Right ventricle myocardium inferior (tissue), 1 donor: Measurements from ENCODE around the gene NOTO. TPM values are rescaled to one million over a fixed set of nuclear protein-coding genes. Genes with fewer than 3 reads are reported as not detected.
"Not testable (repeated sequence)": the region's sequence is repeated elsewhere in the genome, so short reads cannot be mapped to it uniquely, and the experiment has no call there.

Source experiments
- ATAC-seq: fragments of 200-7000 bp; cut with Tn5 transposase; one replicate; pipeline ENCODE4 v1.9.1; 2020; ENCODE audit warnings: mild to moderate bottlenecking, moderate library complexity
- DNase-seq: peaks from one replicate; pipeline ENCODE4 v3.0.0; 2021; ENCODE audit errors: missing footprints
- intact Hi-C: fragments of 100-400 bp; cut with DNase I; formaldehyde crosslinking; loops from one replicate; pipeline ENCODE4 v1.11.0; 2022
- total RNA-seq: library from RNA; stranded (reverse); fragmentation: NEBNext Ultra II Directional; extraction: Animal tissue kit (Norgen Biotek cat#: 25700); gene quantifications from one replicate; pipeline ENCODE4 v1.2.1, GENCODE V29; 2021
- donor health status: DM: no; HTN: yes; CAD: no; lungs with severe emphysema.

The NOTO gene
- total RNA-seq, 1 donor from 2014 or later = not detected

DNA sequence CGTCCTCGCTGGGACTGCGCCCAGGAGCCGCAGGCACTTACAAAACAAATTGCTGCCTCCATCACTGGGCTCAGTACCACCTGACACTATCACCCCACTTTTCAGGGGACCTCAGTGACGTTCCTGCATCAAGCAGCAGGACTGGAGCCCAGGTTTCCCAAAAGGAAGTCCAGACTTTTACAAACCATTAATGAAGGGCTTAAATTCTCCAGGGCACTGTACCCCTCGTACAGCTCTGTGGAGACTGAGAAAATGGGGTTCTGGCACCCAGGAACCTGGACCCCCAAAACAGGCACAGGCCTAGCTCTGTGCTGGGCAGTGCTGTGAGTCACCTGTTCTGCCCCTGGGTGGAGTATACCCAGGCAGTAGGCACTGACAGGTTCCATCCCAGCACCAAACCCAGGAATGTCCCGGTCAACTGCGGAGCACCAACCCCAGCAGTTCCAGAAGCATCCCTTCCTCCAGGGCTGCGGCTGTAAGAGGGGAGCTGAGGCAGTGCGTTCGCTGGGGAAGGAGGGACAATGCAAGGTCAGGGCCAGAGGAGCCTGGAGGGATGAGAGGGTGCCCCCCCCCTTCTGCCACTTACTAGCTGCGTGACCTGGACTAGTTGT, 24.6 kb upstream of the NOTO start:
- intact Hi-C loops = loop anchor here (5.0 kb wide), 3 partner anchors 185 to 405 kb away; no protein-coding TSS in a partner anchor
- ATAC-seq (no peak), DNase-seq (no peak)

GRCh38 chr2:73185965-73186364, 16.4 kb upstream of the NOTO start:
- DNase-seq = no peak
- intact Hi-C loops = no loop called here
- no peak for ATAC-seq

GRCh38 chr2:73187549-73187948, 14.8 kb upstream of the NOTO start:
- intact Hi-C loops = no loop called here
- no peak for ATAC-seq
- no peak for DNase-seq

GRCh38 chr2:73197579-73197978, 4.8 kb upstream of the NOTO start:
- DNase-seq (no peak), ATAC-seq (no peak)
- intact Hi-C loops = no loop called here

- ATAC-seq, intact Hi-C loops, DNase-seq: not testable (repeated sequence)
Observed at GRCh38 chr2:73200281-73200680, 2.1 kb upstream of the NOTO start.

- intact Hi-C loops = no loop called here
- DNase-seq (no peak), ATAC-seq (no peak)
Observed at GRCh38 chr2:73203055-73203681, 794 bp downstream of the NOTO start.

DNA sequence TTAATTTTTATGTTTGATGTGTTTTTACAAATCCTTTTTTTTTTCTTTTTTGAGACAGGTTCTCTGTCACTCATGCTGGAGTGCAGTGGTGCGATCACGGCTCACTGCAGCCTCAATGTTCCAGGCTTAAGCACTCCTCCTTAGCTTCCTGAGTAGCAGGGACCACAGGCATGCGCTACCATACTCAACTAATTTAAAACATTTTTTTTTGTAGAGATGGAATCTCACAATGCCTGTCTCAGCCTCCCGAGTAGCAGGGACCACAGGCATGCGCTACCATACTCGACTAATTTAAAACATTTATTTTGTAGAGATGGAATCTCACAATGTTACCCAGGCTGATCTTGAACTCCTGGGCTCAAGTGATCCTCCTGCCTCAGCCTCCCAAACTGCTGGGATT, 3.2 kb downstream of the NOTO start:
- DNase-seq (no peak), ATAC-seq (no peak)
- intact Hi-C loops = no loop called here

GRCh38 chr2:73208258-73208657, 5.9 kb downstream of the NOTO start:
- ATAC-seq (no peak), DNase-seq (no peak)
- intact Hi-C loops = no loop called here

DNA sequence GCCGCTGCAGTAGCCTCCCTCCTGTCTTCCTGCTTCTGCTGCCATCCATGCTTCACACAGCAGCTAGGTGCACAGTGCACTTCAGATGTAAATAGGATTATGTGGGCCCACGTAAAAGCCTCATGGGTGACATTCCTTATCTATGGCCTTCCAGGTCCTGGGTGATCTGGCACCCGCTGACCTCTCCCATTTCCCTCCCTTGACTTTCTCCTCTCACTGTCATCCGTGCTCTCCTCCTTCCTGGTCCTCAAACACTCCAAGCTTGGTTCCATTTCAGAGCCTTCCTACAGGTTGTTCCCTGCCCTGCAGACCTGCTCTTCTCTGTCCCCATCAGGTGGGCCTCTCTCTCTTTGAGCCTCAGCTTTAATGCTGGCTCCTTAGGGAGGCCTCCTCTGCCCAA, 7.6 kb downstream of the NOTO start:
- intact Hi-C loops = no loop called here
- DNase-seq (no peak), ATAC-seq (no peak)

- intact Hi-C loops = no loop called here
- no peak for DNase-seq
- no peak for ATAC-seq
Observed at GRCh38 chr2:73210696-73211095, 8.3 kb downstream of the NOTO start.

DNA sequence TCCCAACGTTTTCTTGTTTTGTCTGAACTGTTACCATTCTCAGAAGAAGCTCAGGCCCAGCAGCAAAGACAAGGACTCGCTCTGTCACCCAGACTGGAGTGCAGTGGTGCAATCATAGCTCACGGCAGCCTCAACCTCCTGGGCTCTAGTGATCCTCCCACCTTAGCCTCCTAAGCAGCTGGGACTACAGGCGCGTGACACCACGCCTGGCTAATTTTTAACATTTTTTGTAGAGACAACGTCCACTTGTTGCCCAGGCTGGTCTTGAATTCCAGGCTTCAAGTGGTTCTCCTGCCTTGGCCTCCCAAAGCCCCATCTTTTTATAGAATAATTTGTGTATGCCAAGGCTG, 9.7 kb downstream of the NOTO start:
- intact Hi-C loops = no loop called here
- ATAC-seq = no peak
- no peak for DNase-seq

DNA sequence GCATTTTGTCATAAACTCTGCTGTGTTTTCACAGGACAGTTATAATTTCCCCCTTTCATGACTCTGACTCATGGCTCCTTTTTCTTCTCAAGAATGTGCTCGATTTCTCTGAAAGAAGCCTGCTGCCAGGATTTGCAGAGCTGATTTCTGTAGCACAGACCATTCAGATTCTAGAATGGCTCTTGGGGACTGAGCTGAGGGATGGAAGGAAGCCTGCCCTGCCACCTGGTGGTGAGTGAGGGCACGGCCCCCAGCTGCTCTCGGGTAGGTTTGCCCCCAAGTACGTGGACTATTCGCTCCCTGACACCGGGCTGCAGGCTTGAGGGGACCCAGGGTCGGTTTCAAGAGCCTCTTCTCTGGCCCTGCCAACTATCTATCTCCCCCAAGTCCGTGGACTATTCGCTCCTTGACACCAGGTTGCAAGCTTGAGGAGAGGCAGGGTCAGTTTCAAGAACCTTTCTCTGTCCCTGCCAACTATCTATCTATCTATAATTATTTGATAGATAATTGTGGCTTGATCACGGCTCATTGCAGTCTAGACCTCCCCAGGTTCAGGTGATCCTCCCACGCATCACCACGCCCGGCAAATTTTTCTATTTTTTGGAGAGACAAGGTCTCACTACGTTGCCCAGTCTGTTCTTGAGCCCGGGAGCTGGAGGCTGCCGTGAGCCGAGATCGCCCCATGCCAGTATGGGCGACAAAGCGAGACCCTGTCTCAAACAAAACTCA, 10.2 kb downstream of the NOTO start:
- DNase-seq (no peak), ATAC-seq (peak; percentile 73)
- intact Hi-C loops = no loop called here

DNA sequence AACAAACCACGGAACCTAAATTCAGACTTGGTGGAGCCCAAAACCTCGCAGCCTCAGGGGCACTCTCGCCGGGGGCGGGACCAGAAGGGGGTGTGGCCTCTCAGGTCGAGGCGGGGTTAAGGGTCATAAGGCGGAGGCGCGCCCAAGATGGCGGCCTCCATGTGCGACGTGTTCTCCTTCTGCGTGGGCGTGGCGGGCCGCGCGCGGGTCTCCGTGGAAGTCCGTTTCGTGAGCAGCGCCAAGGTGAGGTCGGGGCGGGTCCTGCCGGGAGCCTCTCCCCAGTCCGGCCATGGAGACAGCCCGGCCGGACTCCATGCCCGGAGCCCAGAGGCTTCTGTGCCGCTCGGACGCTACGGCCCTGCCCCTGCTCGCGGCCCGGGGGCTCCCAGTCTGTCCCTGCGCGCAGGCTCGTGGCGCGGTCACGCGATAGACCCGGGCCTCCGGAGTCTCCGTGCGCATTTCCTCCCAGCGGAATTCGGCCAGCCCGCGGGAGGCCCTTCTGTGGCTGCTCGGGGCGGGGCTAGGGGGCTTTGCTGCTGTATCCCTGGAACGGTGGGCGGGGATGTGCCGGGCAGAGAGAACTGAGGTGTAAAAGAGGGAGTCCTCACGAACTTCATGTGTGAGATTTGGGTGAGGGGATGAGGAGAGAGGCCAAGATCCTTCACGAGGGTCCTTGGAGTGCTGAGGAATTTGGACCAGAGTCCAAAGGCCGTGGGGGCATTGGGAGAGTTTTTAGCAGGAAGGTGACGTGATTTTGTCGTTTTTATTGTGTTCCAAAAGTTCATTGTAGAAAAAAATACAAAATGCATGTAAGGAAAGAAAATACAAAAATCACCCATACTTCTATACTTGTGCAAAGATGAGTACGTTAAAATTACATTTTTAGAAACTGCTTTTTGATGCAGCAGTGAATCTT, 12.0 kb downstream of the NOTO start, which contains the start of gene SMYD5:
Gene SMYD5 (plus strand): TSS at position 126 of the 916 bp plus-strand sequence. CDS start 22 bp downstream, at position 148.
- ATAC-seq = peak; percentile 94
- peak; percentile 92 for DNase-seq
- intact Hi-C loops = no loop called here

DNA sequence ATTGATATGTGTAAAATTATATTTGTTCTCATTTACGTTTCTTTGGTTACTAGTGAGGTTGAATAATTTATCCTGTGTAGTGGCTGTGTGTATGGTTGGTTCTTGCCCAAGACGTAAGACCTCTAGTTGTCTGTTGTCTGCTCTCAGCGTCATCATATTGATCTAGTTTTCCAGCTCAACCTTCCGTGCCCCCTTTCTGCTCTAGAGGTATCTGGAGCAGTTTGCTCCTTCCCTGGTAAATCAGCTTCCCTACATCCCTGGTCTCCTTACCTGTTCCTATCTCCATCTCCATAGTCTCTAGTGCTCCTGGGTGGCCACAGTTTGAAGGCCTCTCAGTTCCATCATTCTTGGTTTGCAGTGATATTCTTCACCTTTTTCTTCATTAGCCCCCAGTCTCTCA, 12.9 kb downstream of the NOTO start:
- no peak for ATAC-seq
- no peak for DNase-seq
- intact Hi-C loops = no loop called here

- ATAC-seq = no peak
- intact Hi-C loops = no loop called here
- no peak for DNase-seq
Observed at GRCh38 chr2:73217160-73217559, 14.8 kb downstream of the NOTO start.

- DNase-seq (no peak), ATAC-seq (no peak)
- intact Hi-C loops = no loop called here
Observed at GRCh38 chr2:73217826-73218225, 15.5 kb downstream of the NOTO start.

- DNase-seq (no peak), ATAC-seq (no peak)
- intact Hi-C loops = no loop called here
Observed at GRCh38 chr2:73218298-73218697, 15.9 kb downstream of the NOTO start.

GRCh38 chr2:73223821-73224220, 21.4 kb downstream of the NOTO start:
- intact Hi-C loops = no loop called here
- ATAC-seq = no peak
- no peak for DNase-seq
